Activated naive CD4-positive, alpha-beta T cell treated with anti-CD3 and anti-CD28 coated beads, Interleukin-2, amount 50 U/mL, for 72 hours (primary cell): ENCODE results near the gene PDE4B. TPM values are rescaled to one million over a fixed set of nuclear protein-coding genes. Genes with fewer than 3 reads are reported as not detected.
A peak's percentile ranks its signal among the peaks of the same experiment; 100 is the strongest.
"Not testable (repeated sequence)": the region's sequence is repeated elsewhere in the genome, so short reads cannot be mapped to it uniquely, and the experiment has no call there.

Experiments
- ATAC-seq, 2 donors: fragments of 150-1000 bp; cut with Tn5 transposase; 2 replicates each; pipeline ENCODE4 v1.10.0; 2021; ENCODE audit warnings: mild to moderate bottlenecking in 2 of 2, moderate library complexity in 2 of 2
- DNase-seq, 2 donors: peaks; one replicate each; pipeline ENCODE4 v3.0.0; 2021 to 2022; ENCODE audit warnings: low spot score in 2 of 2
- H3K27ac Mint-ChIP-seq, 2 donors: one replicate each; pipeline ENCODE4 v1.8.0; 2022; ENCODE audit warnings: mild to moderate bottlenecking in 2 of 2, mixed read lengths in 2 of 2
- H3K36me3 Mint-ChIP-seq, 2 donors: one replicate each; pipeline ENCODE4 v1.8.0; 2022; ENCODE audit warnings: mixed read lengths in 2 of 2
- H3K9me3 Mint-ChIP-seq, 2 donors: one replicate each; pipeline ENCODE4 v1.8.0; 2022; ENCODE audit warnings: mixed read lengths in 2 of 2
- total RNA-seq, 2 donors: library from RNA; stranded (reverse); gene quantifications; one replicate each; pipeline ENCODE4 v1.2.3, GENCODE V29; 2022

Gene PDE4B
- total RNA-seq, 2 donors from 2014 or later = 23.8 to 25.6 TPM

DNA sequence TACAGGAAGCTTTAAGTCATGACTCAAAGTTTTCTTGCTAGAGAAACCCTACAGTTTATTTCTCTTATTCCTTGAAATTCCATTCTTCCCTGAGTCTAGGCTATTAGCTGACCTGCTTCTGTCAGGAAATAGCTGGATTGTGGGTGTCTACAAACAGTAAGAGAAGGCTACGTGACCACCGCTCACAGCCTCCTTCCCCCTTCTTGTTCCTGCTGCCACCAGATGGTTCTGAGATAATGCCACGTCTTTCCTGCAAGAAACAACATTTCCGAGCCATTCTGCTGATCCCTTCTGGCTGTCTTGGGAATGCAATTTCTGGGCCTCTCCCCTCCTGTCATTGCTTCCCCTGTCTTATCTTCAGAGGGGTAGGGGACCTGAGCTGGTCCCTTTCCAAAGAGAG, 612.4 kb downstream of the PDE4B start:
- ATAC-seq (no peak), DNase-seq (no peak)
- Mint-ChIP-seq H3K27ac (no peak overlapping the region), H3K9me3 (peaks cover 13 to 24% of the 10 kb centered on the region in 2 donors), H3K36me3 (peaks cover 9 to 15% of the 10 kb centered on the region in 2 donors)

- H3K36me3 Mint-ChIP-seq = peaks cover 9 to 30% of the 10 kb centered on the region in 2 donors
- ATAC-seq, DNase-seq, H3K27ac Mint-ChIP-seq: not testable (repeated sequence)
- peaks cover 21 to 27% of the 10 kb centered on the region in 2 donors for H3K9me3 Mint-ChIP-seq
Measured at GRCh38 chr1:66411449-66411848, 618.8 kb downstream of the PDE4B start.

DNA sequence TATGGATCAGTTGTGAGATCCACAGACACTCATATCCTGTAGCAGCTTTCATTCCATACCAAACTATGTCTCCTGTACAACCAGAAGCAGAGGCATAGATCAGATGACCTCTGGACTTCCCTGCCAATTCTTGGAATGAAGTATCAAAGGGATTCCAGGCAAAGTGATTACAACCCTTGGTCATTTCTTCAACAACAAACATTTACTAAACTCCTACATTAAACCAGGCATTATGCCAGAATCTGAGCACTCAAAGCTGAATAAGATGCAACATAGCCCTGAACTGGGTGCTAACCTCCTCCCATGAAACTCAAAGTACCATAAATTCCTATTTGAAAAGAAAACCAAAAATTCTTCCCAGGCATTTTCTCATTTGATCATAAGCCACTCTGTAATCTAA, 620.0 kb downstream of the PDE4B start:
- Mint-ChIP-seq H3K36me3 (peaks cover 15 to 37% of the 10 kb centered on the region in 2 donors), H3K27ac (no peak overlapping the region), H3K9me3 (peaks cover 28 to 30% of the 10 kb centered on the region in 2 donors)
- DNase-seq = no peak
- ATAC-seq = no peak

DNA sequence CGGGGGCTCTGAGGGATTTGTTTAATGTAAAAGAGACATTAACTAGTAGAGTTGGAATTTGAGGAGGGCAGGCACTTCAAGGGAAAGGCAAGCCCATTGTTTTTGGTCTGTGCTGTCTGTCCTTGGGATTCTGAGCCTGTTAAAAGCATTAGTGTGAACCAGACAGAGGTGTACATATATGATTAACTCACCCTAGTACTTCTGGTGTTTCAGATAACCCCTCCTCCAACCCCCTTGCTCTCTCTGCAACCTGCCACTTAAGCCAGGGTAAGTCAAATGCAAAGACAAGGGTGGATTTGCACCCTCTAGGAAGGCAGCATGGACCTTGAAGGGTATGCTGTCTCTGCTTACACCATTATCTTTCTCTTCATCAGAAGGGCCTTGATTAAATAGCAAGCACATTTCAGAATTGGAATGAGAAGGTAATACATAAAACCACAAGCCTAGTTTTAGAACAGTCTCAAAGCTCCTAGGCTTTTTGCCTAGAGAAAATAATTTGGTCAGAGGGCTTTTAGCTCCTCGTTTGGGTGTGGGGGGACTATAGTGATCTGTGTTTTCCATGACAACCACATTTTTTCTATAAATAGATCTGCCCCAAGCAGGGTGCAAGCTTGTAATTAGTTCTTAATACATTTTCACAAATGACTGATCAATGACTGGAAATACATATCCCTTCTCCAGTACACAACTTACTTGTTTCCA, 620.6 kb downstream of the PDE4B start:
- peaks cover 21 to 43% of the 10 kb centered on the region in 2 donors for H3K36me3 Mint-ChIP-seq
- peaks cover 32 to 33% of the 10 kb centered on the region in 2 donors for H3K9me3 Mint-ChIP-seq
- DNase-seq = no peak
- peak in 1 of 2 donors; percentile 30 for ATAC-seq
- H3K27ac Mint-ChIP-seq = no peak overlapping the region

DNA sequence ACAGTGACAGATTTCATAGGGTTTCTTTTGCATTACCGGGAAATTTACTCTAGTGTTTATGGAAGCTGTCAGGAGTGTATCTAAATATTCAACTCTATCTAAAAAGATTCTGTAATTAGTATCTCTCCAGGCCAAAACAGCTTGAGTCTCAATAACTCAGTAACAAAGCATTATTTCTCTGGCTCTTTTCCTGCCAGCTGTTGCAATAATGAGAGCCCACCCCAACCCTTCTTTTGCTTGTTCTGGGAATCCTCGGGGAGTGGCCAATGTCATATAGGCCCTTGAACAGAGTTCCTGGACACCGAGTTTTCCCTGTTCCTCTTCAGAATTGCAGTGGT, 621.1 kb downstream of the PDE4B start:
- DNase-seq (no peak), ATAC-seq (no peak)
- Mint-ChIP-seq H3K27ac (no peak overlapping the region), H3K36me3 (peaks cover 22 to 43% of the 10 kb centered on the region in 2 donors), H3K9me3 (peaks cover 32 to 35% of the 10 kb centered on the region in 2 donors)

DNA sequence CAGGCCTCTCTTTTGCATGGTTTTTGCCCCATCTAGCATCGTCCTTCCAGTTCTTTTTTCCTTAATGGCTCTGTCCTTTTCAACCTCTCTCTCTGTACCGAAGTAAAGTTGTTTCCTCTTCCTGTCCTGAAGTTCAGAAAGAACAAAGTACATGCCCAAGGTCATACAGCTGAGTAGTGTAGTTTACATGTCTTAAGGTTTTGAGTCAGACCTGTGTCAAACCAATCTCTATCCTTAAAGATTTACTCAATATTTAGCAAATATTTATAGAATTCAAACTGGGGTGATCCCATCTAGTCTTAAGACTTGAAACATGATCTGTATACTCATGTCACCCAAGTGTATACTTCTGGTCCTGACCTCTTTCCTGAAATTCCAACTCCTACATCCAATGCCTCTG, 622.6 kb downstream of the PDE4B start:
- DNase-seq = no peak
- peaks cover 28 to 32% of the 10 kb centered on the region in 2 donors for H3K9me3 Mint-ChIP-seq
- ATAC-seq = no peak
- H3K27ac Mint-ChIP-seq = no peak overlapping the region
- peaks cover 21 to 34% of the 10 kb centered on the region in 2 donors for H3K36me3 Mint-ChIP-seq

GRCh38 chr1:66415866-66416265, 623.2 kb downstream of the PDE4B start:
- ATAC-seq (no peak), DNase-seq (no peak)
- Mint-ChIP-seq H3K9me3 (peaks cover 26 to 31% of the 10 kb centered on the region in 2 donors), H3K27ac (no peak overlapping the region), H3K36me3 (peaks cover 21 to 29% of the 10 kb centered on the region in 2 donors)

DNA sequence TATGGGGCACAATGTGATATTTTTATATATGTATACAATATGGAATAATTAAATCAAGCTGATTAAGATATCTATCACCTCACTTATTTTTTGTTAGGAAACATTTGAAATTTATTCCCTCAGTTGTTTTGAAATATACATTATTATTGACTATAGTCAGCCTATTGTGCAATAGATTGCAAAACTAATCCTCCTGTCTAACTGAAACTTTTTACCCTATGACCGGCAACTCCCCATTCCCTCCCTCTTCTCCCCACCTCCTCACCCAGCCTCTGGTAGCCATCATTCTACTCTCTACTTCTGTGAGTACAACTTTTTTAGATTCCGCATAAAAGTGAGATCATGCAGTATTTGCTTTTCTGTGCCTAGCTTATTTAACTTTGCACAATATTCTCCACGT, 623.6 kb downstream of the PDE4B start:
- peaks cover 26 to 31% of the 10 kb centered on the region in 2 donors for H3K9me3 Mint-ChIP-seq
- ATAC-seq (no peak), DNase-seq (no peak)
- H3K27ac Mint-ChIP-seq = no peak overlapping the region
- peaks cover 21 to 24% of the 10 kb centered on the region in 2 donors for H3K36me3 Mint-ChIP-seq

- peaks cover 26 to 31% of the 10 kb centered on the region in 2 donors for H3K9me3 Mint-ChIP-seq
- no peak overlapping the region for H3K27ac Mint-ChIP-seq
- ATAC-seq (no peak), DNase-seq (no peak)
- peaks cover 21% of the 10 kb centered on the region in 2 donors for H3K36me3 Mint-ChIP-seq
Measured at GRCh38 chr1:66418021-66418420, 625.3 kb downstream of the PDE4B start.

GRCh38 chr1:66420171-66420570, 627.5 kb downstream of the PDE4B start:
- Mint-ChIP-seq H3K9me3 (peaks cover 26 to 31% of the 10 kb centered on the region in 2 donors), H3K36me3 (peaks cover 21% of the 10 kb centered on the region in 2 donors)
- DNase-seq, ATAC-seq, H3K27ac Mint-ChIP-seq: not testable (repeated sequence)

GRCh38 chr1:66420906-66421305, 628.2 kb downstream of the PDE4B start:
- DNase-seq, H3K27ac Mint-ChIP-seq, ATAC-seq: not testable (repeated sequence)
- Mint-ChIP-seq H3K36me3 (peaks cover 21% of the 10 kb centered on the region in 2 donors), H3K9me3 (peaks cover 22 to 27% of the 10 kb centered on the region in 2 donors)

DNA sequence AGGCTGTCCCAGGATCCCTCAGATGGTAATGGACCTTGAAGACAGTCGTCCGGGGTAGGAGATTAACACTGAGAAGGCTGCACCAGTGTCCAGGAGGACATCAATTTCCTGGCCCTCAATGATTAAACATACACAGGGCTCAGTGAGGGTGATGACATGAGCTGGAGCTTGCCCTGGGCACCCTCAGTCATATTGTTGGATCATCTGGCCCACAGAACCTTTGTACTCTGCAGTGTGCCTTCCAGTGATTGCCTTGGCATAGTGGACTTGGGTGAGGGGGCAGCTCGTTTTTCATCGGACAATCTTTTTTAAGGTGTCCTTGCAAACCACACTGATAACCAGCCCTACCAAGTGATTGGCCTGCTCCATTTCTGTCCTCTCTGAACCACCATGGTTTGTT, 630.1 kb downstream of the PDE4B start:
- Mint-ChIP-seq H3K36me3 (peaks cover 13 to 14% of the 10 kb centered on the region in 2 donors), H3K9me3 (peaks cover 16 to 19% of the 10 kb centered on the region in 2 donors), H3K27ac (no peak overlapping the region)
- ATAC-seq (no peak), DNase-seq (no peak)
